NCI-H2227 (cell line): ENCODE measurements around the gene PKHD1.

Experiments used
- DNase-seq: peaks from one replicate; lab custom pipeline; 2025; ENCODE audit not compliant: unreplicated experiment; lab: John Stamatoyannopoulos, UW

PKHD1 gene

GRCh38 chr6:51648236-51648635, 439.2 kb downstream of the PKHD1 start:
- no peak for DNase-seq

- DNase-seq = no peak
These were observed 443.0 kb downstream of the PKHD1 start for GRCh38 chr6:51644426-51644825.

GRCh38 chr6:51640021-51640420, 447.4 kb downstream of the PKHD1 start:
- no peak for DNase-seq

- DNase-seq = no peak
These were observed 454.0 kb downstream of the PKHD1 start for GRCh38 chr6:51633424-51633823.

GRCh38 chr6:51630011-51630410, 457.4 kb downstream of the PKHD1 start:
- no peak for DNase-seq

- no peak for DNase-seq
These were observed 461.0 kb downstream of the PKHD1 start for GRCh38 chr6:51626391-51626790.

- no peak for DNase-seq
These were observed 461.8 kb downstream of the PKHD1 start for GRCh38 chr6:51625566-51625965.

GRCh38 chr6:51620971-51621370, 466.4 kb downstream of the PKHD1 start:
- DNase-seq = no peak

GRCh38 chr6:51619042-51619799, 468.2 kb downstream of the PKHD1 start:
- no peak for DNase-seq

GRCh38 chr6:51618563-51618962, 468.9 kb downstream of the PKHD1 start:
- no peak for DNase-seq

GRCh38 chr6:51617751-51618150, 469.7 kb downstream of the PKHD1 start:
- no peak for DNase-seq

- DNase-seq = no peak
These were observed 471.2 kb downstream of the PKHD1 start for GRCh38 chr6:51616243-51616642.

- DNase-seq = no peak
These were observed 472.7 kb downstream of the PKHD1 start for GRCh38 chr6:51614725-51615124.

GRCh38 chr6:51613558-51613957, 473.9 kb downstream of the PKHD1 start:
- DNase-seq = peak; percentile 16

GRCh38 chr6:51608932-51609331, 478.5 kb downstream of the PKHD1 start:
- no peak for DNase-seq

- no peak for DNase-seq
These were observed 479.0 kb downstream of the PKHD1 start for GRCh38 chr6:51608383-51608782.

- no peak for DNase-seq
These were observed 486.9 kb downstream of the PKHD1 start for GRCh38 chr6:51600514-51600913.

- no peak for DNase-seq
These were observed 489.2 kb downstream of the PKHD1 start for GRCh38 chr6:51598171-51598570.

- no peak for DNase-seq
These were observed 492.4 kb downstream of the PKHD1 start for GRCh38 chr6:51594981-51595380.

GRCh38 chr6:51585264-51585663, 502.1 kb downstream of the PKHD1 start:
- DNase-seq = no peak

GRCh38 chr6:51584163-51584562, 503.2 kb downstream of the PKHD1 start:
- no peak for DNase-seq

GRCh38 chr6:51578994-51579393, 508.4 kb downstream of the PKHD1 start:
- DNase-seq = no peak

- no peak for DNase-seq
These were observed 509.1 kb downstream of the PKHD1 start for GRCh38 chr6:51578362-51578761.
